ENCODE data around the gene WDR90. TPM values are rescaled to one million over a fixed set of nuclear protein-coding genes. Genes with fewer than 3 reads are reported as not detected.

WDR90 gene
- total RNA-seq, 1 experiment from 2014 or later = 68.2 TPM

GRCh38 chr16:661184-661821, 12.1 kb downstream of the WDR90 start:
- H3K4me3 Mint-ChIP-seq = peak overlapping the region in 1 of 2 experiments; percentile 62; a peak in 2 of 5 replicates
- H3K4me2 ChIP-seq (ENCODE audit: insufficient read depth, insufficient read length, low read length) = no peak overlapping the region

More at GRCh38 chr16:661184-661821, 12.1 kb downstream of the WDR90 start:
- Histone ChIP-seq H2BK5ac (ENCODE audit: insufficient read length, low read length) (no peak overlapping the region), H3K56ac (ENCODE audit: insufficient read length, low read depth, low read length) (no peak overlapping the region), H3K27ac (ENCODE audit: insufficient read length, low read depth, low read length) (no peak overlapping the region), H3K4me1 (ENCODE audit: insufficient read depth, low read length) (no peaks in the 10 kb centered on the region; the same call in 1 of the 2 replicates), H3K9ac (ENCODE audit: extremely low read depth, insufficient read length, low read length) (no peak overlapping the region), H3K79me2 (ENCODE audit: insufficient read depth, low read length) (no peaks in the 10 kb centered on the region), H4K20me1 (ENCODE audit: control insufficient read depth, insufficient read depth, insufficient read length) (no peaks in the 10 kb centered on the region), H3K79me1 (ENCODE audit: insufficient read depth, low read depth, low read length, poor library complexity, severe bottlenecking) (no peaks in the 10 kb centered on the region), H4K8ac (replicated peaks; ENCODE audit: insufficient read length, low read depth, low read length) (no peak overlapping the region), H3K9me3 (ENCODE audit: control insufficient read depth, low read depth, low read length) (no peaks in the 10 kb centered on the region), H3K14ac (ENCODE audit: insufficient read depth, low read length) (no peak overlapping the region), H3K18ac (ENCODE audit: insufficient read length, low read depth, low read length) (peak overlapping the region; percentile 50), H2BK12ac (ENCODE audit: insufficient read length, low read depth, low read length) (no peak overlapping the region), H3T11ph (ENCODE audit: low read length) (no peak overlapping the region), H2BK20ac (ENCODE audit: low read depth, low read length, poor library complexity, severe bottlenecking) (no peak overlapping the region), H2BK120ac (ENCODE audit: low read depth, low read length, poor library complexity, severe bottlenecking) (no peak overlapping the region), H4K5ac (ENCODE audit: insufficient read length, low read depth, low read length) (no peak overlapping the region), H3K23ac (ENCODE audit: insufficient read length, low read depth, low read length) (no peak overlapping the region), H3K23me2 (ENCODE audit: insufficient read length, low read depth, low read length, poor library complexity, severe bottlenecking) (no peaks in the 10 kb centered on the region), H2BK15ac (ENCODE audit: low read depth, low read length) (peak overlapping the region; percentile 46), H2AK5ac (ENCODE audit: insufficient read length, low read length) (no peak overlapping the region), H4K91ac (ENCODE audit: insufficient read length, low read depth, low read length) (no peak overlapping the region), H2AFZ (ENCODE audit: low read length) (no peak overlapping the region), H3K27me3 (ENCODE audit: insufficient read depth, low read length) (no peaks in the 10 kb centered on the region), H3K4ac (ENCODE audit: low read depth, low read length) (no peak overlapping the region)
- H3K27ac Mint-ChIP-seq = peak overlapping the region in 1 of 3 experiments; percentile 20; a peak in 1 of 7 replicates
- H3K4me1 Mint-ChIP-seq = peaks cover 0 to 5% of the 10 kb centered on the region in 2 experiments; a peak in 2 of 4 replicates
- no peak for DNase-seq
- H3K9me3 Mint-ChIP-seq = no peaks in the 10 kb centered on the region
- TF ChIP-seq CTCF (conservative IDR thresholded peaks at IDR 0.05) = no peak
- peaks cover 2 to 13% (median 8%) of the 10 kb centered on the region in 3 experiments; a peak in 5 of 7 replicates for H3K36me3 Mint-ChIP-seq (ENCODE audit: insufficient read depth in 1 of 3, low read depth in 3 of 3)
- H3K27me3 Mint-ChIP-seq (ENCODE audit: low read depth) = no peaks in the 10 kb centered on the region
- WGBS (ENCODE audit: extremely low coverage, insufficient read length, low lambda C conversion rate) = no CpG with 5 or more reads among the region's 35 CpGs
